ENCODE measurements around the gene MRPL37.

GRCh38 chr1:54259546-54260140, 59.7 kb downstream of the MRPL37 start:
- TF ChIP-seq POLR2A (IDR thresholded peaks at IDR 0.05) (no peak), CTCF (IDR thresholded peaks at IDR 0.05) (no peak)
